Measurements from ENCODE around the gene IQCN. TPM values are rescaled to one million over a fixed set of nuclear protein-coding genes. Genes with fewer than 3 reads are reported as not detected.
A peak's percentile ranks its signal among the peaks of the same experiment; 100 is the strongest.

The IQCN gene, protein sequence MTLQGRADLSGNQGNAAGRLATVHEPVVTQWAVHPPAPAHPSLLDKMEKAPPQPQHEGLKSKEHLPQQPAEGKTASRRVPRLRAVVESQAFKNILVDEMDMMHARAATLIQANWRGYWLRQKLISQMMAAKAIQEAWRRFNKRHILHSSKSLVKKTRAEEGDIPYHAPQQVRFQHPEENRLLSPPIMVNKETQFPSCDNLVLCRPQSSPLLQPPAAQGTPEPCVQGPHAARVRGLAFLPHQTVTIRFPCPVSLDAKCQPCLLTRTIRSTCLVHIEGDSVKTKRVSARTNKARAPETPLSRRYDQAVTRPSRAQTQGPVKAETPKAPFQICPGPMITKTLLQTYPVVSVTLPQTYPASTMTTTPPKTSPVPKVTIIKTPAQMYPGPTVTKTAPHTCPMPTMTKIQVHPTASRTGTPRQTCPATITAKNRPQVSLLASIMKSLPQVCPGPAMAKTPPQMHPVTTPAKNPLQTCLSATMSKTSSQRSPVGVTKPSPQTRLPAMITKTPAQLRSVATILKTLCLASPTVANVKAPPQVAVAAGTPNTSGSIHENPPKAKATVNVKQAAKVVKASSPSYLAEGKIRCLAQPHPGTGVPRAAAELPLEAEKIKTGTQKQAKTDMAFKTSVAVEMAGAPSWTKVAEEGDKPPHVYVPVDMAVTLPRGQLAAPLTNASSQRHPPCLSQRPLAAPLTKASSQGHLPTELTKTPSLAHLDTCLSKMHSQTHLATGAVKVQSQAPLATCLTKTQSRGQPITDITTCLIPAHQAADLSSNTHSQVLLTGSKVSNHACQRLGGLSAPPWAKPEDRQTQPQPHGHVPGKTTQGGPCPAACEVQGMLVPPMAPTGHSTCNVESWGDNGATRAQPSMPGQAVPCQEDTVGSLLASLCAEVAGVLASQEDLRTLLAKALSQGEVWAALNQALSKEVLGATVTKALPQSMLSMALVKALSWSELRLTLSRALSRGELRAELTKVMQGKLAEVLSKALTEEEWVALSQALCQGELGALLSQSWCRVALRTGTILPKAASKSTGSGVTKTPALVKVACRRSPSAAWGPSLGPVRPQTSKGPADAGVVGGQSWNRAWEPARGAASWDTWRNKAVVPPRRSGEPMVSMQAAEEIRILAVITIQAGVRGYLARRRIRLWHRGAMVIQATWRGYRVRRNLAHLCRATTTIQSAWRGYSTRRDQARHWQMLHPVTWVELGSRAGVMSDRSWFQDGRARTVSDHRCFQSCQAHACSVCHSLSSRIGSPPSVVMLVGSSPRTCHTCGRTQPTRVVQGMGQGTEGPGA (N-terminal part only)
- total RNA-seq = 0.86 and 0.97 TPM in 2 replicates

GRCh38 chr19:18274219-18274780 is at the start of gene IQCN:
TSS of gene IQCN (minus strand) at chr19:18274452. CDS start at chr19:18269478, 4,974 bp downstream.
- peak within 1 kb of the TSS; percentile 9 for H3K4me3 ChIP-seq (ENCODE audit: low read depth, low read length)
- TF ChIP-seq, protein P1, sequence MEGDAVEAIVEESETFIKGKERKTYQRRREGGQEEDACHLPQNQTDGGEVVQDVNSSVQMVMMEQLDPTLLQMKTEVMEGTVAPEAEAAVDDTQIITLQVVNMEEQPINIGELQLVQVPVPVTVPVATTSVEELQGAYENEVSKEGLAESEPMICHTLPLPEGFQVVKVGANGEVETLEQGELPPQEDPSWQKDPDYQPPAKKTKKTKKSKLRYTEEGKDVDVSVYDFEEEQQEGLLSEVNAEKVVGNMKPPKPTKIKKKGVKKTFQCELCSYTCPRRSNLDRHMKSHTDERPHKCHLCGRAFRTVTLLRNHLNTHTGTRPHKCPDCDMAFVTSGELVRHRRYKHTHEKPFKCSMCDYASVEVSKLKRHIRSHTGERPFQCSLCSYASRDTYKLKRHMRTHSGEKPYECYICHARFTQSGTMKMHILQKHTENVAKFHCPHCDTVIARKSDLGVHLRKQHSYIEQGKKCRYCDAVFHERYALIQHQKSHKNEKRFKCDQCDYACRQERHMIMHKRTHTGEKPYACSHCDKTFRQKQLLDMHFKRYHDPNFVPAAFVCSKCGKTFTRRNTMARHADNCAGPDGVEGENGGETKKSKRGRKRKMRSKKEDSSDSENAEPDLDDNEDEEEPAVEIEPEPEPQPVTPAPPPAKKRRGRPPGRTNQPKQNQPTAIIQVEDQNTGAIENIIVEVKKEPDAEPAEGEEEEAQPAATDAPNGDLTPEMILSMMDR (IDR thresholded peaks at IDR 0.05; ENCODE audit: insufficient read depth, low read depth, low read length) = no peak
- peak; percentile 48 for DNase-seq (ENCODE audit: low read depth)

- TF ChIP-seq, protein P1 (IDR thresholded peaks at IDR 0.05; ENCODE audit: insufficient read depth, low read depth, low read length) = peak; percentile 10
- peak; percentile 97 for DNase-seq (ENCODE audit: low read depth)
- H3K4me3 ChIP-seq (ENCODE audit: low read depth, low read length) = peak within 1 kb of the TSS; percentile 73
These were observed 48.7 kb upstream of the IQCN start, which contains the start of gene LSM4 for GRCh38 chr19:18322759-18323460. TSS of gene LSM4 (minus strand) at chr19:18323076. CDS start at chr19:18323020, 56 bp downstream.

DNA sequence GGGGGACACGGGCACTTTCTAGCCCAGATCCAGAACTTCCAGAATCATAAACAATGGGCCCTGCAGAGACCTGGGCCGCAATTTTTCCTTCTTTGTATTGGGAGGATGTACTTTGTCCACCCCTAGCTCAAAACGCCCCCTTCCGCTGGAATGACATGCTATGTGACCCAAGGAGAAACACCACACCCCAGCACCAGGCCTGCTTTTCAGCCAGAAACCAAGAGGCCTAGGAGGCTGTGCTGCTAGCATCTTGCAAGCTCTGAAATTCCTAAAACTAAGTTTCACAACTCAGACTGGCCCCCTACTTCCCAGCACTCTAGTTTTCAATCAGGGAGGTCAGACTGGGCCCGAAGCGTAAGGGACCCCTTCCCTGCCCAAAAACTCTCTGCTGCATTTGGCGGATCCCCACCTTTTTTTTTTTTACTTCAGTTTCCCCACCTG is 48.1 kb upstream of the IQCN start:
- TF ChIP-seq, protein P1 (IDR thresholded peaks at IDR 0.05; ENCODE audit: insufficient read depth, low read depth, low read length) = peak; percentile 41
- H3K4me3 ChIP-seq (ENCODE audit: low read depth, low read length) = peak overlapping the region; percentile 73
- DNase-seq (ENCODE audit: low read depth) = peak; percentile 77

DNA sequence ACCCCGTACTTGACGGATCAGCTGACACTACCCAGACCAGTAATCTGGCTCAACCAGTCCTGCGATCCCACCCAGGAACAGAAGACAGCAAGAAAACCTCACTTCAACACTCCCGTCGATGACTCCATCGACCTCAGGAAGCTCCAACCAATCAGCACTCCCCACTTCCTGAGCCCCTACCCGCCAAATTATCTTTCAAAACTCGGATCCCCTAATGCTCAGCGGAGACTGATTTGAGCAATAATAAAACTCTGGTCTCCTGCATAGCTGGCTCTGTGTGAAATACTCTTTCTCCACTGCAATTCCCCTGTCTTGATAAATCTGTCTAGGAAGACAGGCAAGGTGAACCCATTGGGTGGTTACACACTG is 47.5 kb upstream of the IQCN start:
- TF ChIP-seq, protein P1 (IDR thresholded peaks at IDR 0.05; ENCODE audit: insufficient read depth, low read depth, low read length) = no peak
- DNase-seq (ENCODE audit: low read depth) = peak; percentile 71
- H3K4me3 ChIP-seq (ENCODE audit: low read depth, low read length) = peak overlapping the region; percentile 73

DNA sequence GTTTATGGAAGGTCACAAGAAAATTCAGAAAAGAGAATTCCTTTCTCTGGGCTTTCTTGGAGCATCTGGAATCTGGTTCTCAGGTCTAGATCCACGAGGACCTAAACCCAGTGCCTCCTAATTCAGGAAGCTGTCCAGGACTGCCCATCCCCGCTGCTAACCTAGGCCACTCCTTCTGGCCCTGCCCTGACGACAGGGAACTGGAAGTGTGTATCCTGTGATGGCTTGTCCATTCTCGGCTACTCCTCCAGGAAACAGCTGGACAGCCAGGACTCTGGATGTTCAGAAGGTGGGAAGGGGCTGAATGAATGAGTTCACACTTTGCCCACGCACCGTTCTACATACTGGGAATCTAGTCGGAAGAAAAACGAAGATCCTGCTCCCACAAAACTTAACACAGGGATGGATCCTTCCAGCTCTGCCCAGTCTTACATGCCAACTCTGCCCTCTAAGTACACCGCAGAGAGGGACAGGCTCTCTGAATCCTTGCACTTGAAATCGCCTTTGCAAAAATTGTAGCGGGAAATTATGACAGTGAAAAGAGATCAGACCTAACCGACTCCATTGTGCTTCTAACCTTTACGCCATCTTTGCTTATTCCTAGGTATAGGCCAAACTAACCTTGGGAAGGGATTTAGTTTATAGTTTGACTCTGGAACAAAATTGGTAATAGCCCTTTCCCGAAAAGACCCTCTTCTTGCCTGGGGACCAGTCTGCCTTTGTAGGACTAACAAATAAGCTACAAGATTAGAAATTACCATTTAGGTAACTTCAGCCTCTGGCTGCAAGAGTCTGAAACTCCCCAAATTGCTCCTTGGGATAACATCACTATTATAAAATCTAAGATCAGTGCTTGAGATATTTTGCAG is 46.8 kb upstream of the IQCN start:
- TF ChIP-seq, protein P1 (IDR thresholded peaks at IDR 0.05; ENCODE audit: insufficient read depth, low read depth, low read length) = no peak
- no peak overlapping the region for H3K4me3 ChIP-seq (ENCODE audit: low read depth, low read length)

More for the DNA sequence above, 46.8 kb upstream of the IQCN start:
- peak; percentile 37 for DNase-seq (ENCODE audit: low read depth)
